ENCODE data around the gene PARD6G. TPM values are rescaled to one million over a fixed set of nuclear protein-coding genes. Genes with fewer than 3 reads are reported as not detected.

PARD6G gene
- total RNA-seq, 6 donors from 2014 or later, result 1.4 to 6.1 (median 3.5) TPM

- no peaks in the 10 kb centered on the region for H3K4me1 ChIP-seq
- H3K27ac ChIP-seq, result no peak overlapping the region
- peak in 1 of 2 donors; percentile 33 for DNase-seq
- no peak for ATAC-seq (ENCODE audit: low FRiP score in 2 of 2)
- H3K36me3 ChIP-seq, result peaks cover 25 to 76% (median 36%) of the 10 kb centered on the region in 4 donors
- H3K27me3 ChIP-seq, result no peaks in the 10 kb centered on the region
- no peaks in the 10 kb centered on the region for H3K9me3 ChIP-seq
- no peak overlapping the region for H3K4me3 ChIP-seq
- TF ChIP-seq CTCF (IDR thresholded peaks at IDR 0.05), result no peak
- no peak for TF ChIP-seq POLR2A (IDR thresholded peaks at IDR 0.05)
- TF ChIP-seq POLR2AphosphoS5 (IDR thresholded peaks at IDR 0.05), result no peak
- TF ChIP-seq EP300 (IDR thresholded peaks at IDR 0.05), result no peak
- 86 to 100% methylated on average over 5 to 12 of the region's 12 CpGs for WGBS, 2 donors
These were observed 109.3 kb downstream of the PARD6G start for GRCh38 chr18:80137976-80138375.

- Histone ChIP-seq H3K4me3 (no peak overlapping the region), H3K27me3 (no peaks in the 10 kb centered on the region), H3K9me3 (no peaks in the 10 kb centered on the region), H3K4me1 (no peaks in the 10 kb centered on the region), H3K27ac (no peak overlapping the region), H3K36me3 (peaks cover 25 to 77% (median 36%) of the 10 kb centered on the region in 4 donors)
- no peak for TF ChIP-seq POLR2A (IDR thresholded peaks at IDR 0.05)
- TF ChIP-seq POLR2AphosphoS5 (IDR thresholded peaks at IDR 0.05), result no peak
- TF ChIP-seq EP300 (IDR thresholded peaks at IDR 0.05), result no peak
- TF ChIP-seq CTCF (IDR thresholded peaks at IDR 0.05), result no peak
- WGBS, 2 donors, result 91 to 95% methylated on average over 14 of the region's 14 CpGs
- peak in 1 of 2 donors; percentile 56 for DNase-seq
- ATAC-seq (ENCODE audit: low FRiP score in 2 of 2), result no peak
These were observed 110.2 kb downstream of the PARD6G start for GRCh38 chr18:80137137-80137536.

DNA sequence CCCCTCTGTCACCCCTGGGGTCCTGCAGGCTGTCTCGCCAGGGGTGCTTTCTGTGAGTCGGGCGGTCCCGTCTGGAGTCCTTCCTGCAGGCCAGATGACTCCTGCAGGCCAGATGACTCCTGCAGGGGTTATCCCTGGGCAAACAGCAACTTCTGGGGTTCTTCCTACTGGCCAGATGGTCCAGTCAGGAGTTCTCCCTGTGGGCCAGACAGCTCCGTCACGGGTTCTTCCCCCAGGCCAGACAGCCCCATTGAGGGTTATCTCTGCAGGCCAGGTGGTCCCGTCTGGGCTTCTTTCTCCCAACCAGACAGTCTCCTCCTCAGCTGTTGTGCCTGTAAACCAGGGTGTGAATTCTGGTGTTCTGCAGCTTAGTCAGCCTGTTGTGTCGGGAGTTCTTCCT is 110.6 kb downstream of the PARD6G start:
- TF ChIP-seq EP300 (IDR thresholded peaks at IDR 0.05), result no peak
- no peak for TF ChIP-seq POLR2A (IDR thresholded peaks at IDR 0.05)
- no peak for TF ChIP-seq CTCF (IDR thresholded peaks at IDR 0.05)
- no peak for TF ChIP-seq POLR2AphosphoS5 (IDR thresholded peaks at IDR 0.05)
- ATAC-seq (ENCODE audit: low FRiP score in 2 of 2), result no peak
- H3K4me3 ChIP-seq, result no peak overlapping the region
- WGBS, 2 donors, result 84 to 96% methylated on average over 4 to 8 of the region's 8 CpGs
- no peaks in the 10 kb centered on the region for H3K4me1 ChIP-seq
- DNase-seq, result no peak
- peaks cover 25 to 77% (median 36%) of the 10 kb centered on the region in 4 donors for H3K36me3 ChIP-seq
- H3K9me3 ChIP-seq, result no peaks in the 10 kb centered on the region
- H3K27me3 ChIP-seq, result no peaks in the 10 kb centered on the region
- no peak overlapping the region for H3K27ac ChIP-seq

- no peak for ATAC-seq (ENCODE audit: low FRiP score in 2 of 2)
- Histone ChIP-seq H3K4me3 (no peak overlapping the region), H3K27me3 (no peaks in the 10 kb centered on the region), H3K9me3 (no peaks in the 10 kb centered on the region), H3K36me3 (peaks cover 25 to 70% (median 36%) of the 10 kb centered on the region in 4 donors), H3K4me1 (no peaks in the 10 kb centered on the region), H3K27ac (no peak overlapping the region)
- no peak for DNase-seq
- TF ChIP-seq EP300 (IDR thresholded peaks at IDR 0.05) (no peak), POLR2A (IDR thresholded peaks at IDR 0.05) (no peak), POLR2AphosphoS5 (IDR thresholded peaks at IDR 0.05) (no peak), CTCF (IDR thresholded peaks at IDR 0.05) (no peak)
- 61 to 98% methylated on average over 1 of the region's 1 CpG for WGBS, 2 donors
These were observed 112.2 kb downstream of the PARD6G start for GRCh38 chr18:80135136-80135535.

DNA sequence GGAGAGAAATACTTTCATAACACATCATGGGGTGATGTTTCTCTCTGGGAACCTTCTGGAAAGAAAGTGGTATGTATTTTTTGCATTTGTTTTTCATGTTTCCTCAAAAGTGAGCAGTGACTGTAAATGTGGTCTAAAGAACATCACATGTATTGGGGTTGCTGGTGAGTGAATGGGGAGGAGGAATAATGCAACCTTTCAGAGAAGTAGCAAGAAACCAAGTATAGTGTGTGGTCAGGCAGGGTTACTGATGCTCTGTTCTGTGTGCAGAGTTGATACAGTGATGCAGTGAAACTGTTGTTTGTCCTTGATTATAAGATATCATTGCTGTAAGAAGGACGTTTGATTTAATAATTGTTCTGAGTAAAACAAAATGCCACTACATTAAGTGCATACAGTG is 114.2 kb downstream of the PARD6G start:
- ATAC-seq (ENCODE audit: low FRiP score in 2 of 2) (no peak), DNase-seq (no peak)
- H3K4me3 ChIP-seq, result no peak overlapping the region
- H3K27me3 ChIP-seq, result no peaks in the 10 kb centered on the region
- no peaks in the 10 kb centered on the region for H3K4me1 ChIP-seq
- WGBS, 2 donors, result 74 to 75% methylated on average over 1 of the region's 1 CpG
- peaks cover 25 to 50% (median 32%) of the 10 kb centered on the region in 4 donors for H3K36me3 ChIP-seq
- no peak overlapping the region for H3K27ac ChIP-seq
- TF ChIP-seq EP300 (IDR thresholded peaks at IDR 0.05) (no peak), CTCF (IDR thresholded peaks at IDR 0.05) (no peak), POLR2AphosphoS5 (IDR thresholded peaks at IDR 0.05) (no peak), POLR2A (IDR thresholded peaks at IDR 0.05) (no peak)
- H3K9me3 ChIP-seq, result no peaks in the 10 kb centered on the region

Data from upper lobe of left lung (tissue), 6 donors.